GM18951 (cell line): ENCODE results near the gene OR51I2.

Experiments
- POLR2A ChIP-seq: IDR thresholded peaks from 4 replicates; pipeline ENCODE4 v1.6.1; 2011; ENCODE audit warnings: mild to moderate bottlenecking; ENCODE audit not compliant: insufficient read length, insufficient read depth; ENCODE audit errors: extremely low read depth
- in situ Hi-C: fragments of 300-500 bp; cut with MboI; formaldehyde crosslinking; loops from one replicate; pipeline ENCODE4 v1.12.0; 2022; ENCODE audit warnings: low sequenced_read_pairs, mixed read lengths, inconsistent platforms; ENCODE audit not compliant: unreplicated experiment

The OR51I2 gene, protein sequence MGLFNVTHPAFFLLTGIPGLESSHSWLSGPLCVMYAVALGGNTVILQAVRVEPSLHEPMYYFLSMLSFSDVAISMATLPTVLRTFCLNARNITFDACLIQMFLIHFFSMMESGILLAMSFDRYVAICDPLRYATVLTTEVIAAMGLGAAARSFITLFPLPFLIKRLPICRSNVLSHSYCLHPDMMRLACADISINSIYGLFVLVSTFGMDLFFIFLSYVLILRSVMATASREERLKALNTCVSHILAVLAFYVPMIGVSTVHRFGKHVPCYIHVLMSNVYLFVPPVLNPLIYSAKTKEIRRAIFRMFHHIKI

DNA sequence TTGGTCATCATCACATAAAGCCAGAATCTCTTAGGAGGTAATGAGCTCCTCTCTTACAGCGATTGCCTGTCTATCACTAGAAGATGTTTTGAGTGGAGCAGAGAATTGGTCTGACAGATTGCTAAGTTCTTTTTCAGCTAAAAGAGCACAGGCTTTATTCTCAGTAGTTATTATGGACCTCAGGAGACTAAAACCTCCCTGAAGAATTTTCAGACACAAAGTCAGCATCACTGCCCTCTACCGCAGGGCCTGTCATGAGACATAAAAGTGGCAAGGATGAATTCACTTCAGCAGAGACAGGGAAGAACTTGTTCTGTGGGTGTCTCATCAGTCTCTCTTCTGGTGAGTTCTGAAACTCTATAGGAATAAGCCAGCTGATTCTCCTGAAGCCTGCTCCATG, at the start of gene OR51I2:
TSS of gene OR51I2 (plus strand) at position 301 of the 400 bp plus-strand sequence. CDS start 4,166 bp downstream, outside the sequence.
- no peak for TF ChIP-seq POLR2A
- in situ Hi-C loops, result no loop called here

DNA sequence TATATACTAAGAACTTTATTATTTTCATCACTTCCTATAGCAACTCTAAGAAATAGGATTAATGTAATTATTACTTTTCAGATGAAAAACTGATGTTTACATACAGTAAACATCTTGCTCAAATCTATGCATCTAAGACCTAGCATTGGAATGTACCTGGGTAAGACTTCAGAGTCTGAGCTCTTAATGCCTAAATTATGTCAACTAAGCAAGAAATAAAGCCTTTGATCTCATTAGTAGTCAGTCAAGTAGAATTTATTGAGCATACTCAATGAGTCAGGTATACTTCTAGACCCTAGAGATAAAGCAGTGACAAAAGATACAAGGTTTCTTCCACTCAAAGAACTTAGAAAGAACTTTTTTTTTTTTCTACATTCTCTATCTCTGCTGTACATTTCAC, 44.0 kb upstream of the OR51I2 start:
- in situ Hi-C loops, result no loop called here
- no peak for TF ChIP-seq POLR2A

- in situ Hi-C loops, result no loop called here
Measured at GRCh38 chr11:5420993-5421392, 28.1 kb upstream of the OR51I2 start.

DNA sequence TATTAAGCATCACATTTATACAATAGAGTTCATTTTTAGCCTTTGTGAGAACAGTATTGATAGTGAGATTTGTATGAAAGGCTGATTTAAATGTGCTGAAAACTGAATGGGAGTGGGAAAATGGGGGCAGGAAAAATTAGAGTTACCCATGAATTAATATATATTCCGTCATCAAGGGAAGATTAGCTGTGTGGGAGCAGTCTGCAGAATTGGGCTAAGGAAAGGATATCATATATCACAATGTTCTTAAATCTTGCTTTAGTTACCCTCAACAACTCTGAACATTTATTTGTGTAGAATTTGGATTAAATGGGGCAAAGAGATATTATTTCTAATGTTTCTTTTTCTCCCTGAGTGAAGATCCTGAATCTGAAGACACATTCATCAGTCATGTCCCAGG, 27.3 kb upstream of the OR51I2 start, which contains the start of gene OR51Q1:
TSS of gene OR51Q1 (plus strand) at position 301 of the 400 bp plus-strand sequence. CDS start at position 391, 90 bp downstream.
- in situ Hi-C loops, result no loop called here
- TF ChIP-seq POLR2A, result no peak

More at GRCh38 chr11:5420993-5421392, 28.1 kb upstream of the OR51I2 start:
- TF ChIP-seq POLR2A, result no peak

- in situ Hi-C loops, result no loop called here
- no peak for TF ChIP-seq POLR2A
Measured at GRCh38 chr11:5423131-5423530, 26.0 kb upstream of the OR51I2 start.

DNA sequence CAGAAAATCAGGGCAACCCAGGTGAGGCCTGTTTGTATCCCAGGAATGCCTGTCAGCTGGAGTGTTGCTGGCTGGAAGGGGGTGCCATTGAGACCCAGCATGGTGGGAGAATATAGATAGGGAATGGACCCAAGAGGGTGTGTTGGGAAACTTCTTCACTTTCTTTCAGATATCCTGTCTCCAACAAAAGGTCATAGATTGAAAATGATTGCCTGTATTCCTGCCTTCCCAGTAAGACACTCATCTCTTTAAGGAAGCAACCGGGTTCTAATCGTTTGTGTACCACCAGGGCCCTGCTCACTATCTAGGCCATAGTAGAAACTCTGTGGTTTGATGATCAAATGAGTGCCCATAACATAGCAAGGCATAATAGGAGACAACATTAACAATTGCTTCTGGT, 7.7 kb upstream of the OR51I2 start, which contains the start of gene OR51I1:
TSS of gene OR51I1 (minus strand) at position 101 of the 400 bp plus-strand sequence. CDS start at position 101, 0 bp downstream.
- TF ChIP-seq POLR2A, result no peak
- in situ Hi-C loops, result no loop called here

DNA sequence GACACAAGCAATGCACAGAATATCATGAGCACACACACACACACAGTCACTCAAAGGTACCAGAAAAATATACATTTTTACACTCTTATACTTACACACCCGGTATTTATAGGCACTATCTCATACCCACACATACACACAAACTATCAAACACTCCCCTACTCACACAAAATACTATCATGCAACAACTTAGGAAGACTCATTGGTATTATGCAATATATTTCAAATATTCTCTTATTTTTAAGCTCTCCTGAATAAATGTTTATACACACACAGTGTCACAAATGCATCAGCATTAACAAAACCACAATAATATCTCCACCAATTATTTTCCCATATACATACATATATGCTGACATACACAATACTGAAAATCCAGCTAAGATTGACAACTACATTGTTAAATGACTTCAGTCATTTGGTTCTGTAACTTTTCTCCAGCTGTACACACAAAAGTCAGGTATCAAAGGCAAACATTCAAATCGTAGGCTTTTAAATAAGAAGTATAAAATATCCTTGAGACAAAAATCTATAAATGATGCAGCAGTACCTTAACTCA, 5.2 kb upstream of the OR51I2 start:
- TF ChIP-seq POLR2A, result no peak
- in situ Hi-C loops, result no loop called here

GRCh38 chr11:5449432-5449831, 309 bp downstream of the OR51I2 start:
- in situ Hi-C loops, result no loop called here
- TF ChIP-seq POLR2A, result no peak

DNA sequence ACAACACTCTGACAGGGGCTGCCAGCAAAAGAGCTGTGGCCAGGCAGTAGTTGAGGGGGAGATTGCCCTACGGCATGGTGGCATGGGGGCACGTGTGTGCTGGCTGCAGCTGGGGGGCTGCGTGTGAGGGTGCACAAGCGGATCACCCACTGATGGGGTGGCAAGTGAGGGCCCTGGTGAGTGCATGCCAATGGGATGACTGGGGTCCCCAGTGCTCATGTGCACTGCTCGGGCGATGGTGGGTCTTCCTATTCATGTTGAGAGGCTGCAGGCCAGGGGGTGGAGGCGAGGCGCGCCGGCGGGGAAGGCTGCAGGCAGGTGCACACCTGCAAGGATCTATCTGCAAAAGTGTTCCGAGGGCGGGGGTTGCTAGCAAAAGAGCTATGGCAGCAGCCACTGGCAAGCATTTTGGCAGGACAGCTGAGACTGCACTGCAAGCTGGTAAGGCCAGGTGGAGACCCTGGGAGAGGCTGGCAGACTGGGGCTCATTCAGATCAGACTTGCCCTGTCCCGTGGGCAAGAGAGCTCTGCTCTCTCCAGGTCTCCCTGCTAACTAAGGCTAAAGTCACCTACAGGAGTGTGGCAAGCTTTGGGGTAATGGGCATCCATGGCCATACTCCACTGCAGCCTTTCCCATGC, 12.0 kb downstream of the OR51I2 start:
- TF ChIP-seq POLR2A, result no peak
- in situ Hi-C loops, result loop anchor here (25.0 kb wide), 1 partner anchor 351 kb away; the partner anchor contains the start of gene OR52N2

DNA sequence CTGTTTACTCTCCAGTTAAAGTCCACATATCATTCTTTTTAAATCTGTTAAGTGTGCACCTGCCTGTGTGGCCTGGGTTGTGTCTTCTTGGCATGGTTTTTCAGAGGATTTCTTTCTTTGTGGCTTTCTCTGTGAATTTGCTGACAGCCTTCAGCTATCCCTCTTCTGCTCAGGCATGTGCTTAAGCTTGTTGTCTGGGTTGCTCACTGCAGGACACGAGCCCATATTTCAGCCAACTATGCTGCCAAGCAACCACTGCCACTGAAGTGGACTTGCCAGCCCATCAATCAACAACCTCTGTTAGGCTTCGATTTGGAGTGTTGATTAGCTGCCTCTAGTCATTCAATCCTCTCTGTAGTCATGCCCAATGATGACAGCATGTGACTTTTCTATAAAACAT, 18.4 kb downstream of the OR51I2 start:
- in situ Hi-C loops, result loop anchor here (25.0 kb wide), 1 partner anchor 345 kb away; the partner anchor contains the start of gene OR52N2
- no peak for TF ChIP-seq POLR2A

DNA sequence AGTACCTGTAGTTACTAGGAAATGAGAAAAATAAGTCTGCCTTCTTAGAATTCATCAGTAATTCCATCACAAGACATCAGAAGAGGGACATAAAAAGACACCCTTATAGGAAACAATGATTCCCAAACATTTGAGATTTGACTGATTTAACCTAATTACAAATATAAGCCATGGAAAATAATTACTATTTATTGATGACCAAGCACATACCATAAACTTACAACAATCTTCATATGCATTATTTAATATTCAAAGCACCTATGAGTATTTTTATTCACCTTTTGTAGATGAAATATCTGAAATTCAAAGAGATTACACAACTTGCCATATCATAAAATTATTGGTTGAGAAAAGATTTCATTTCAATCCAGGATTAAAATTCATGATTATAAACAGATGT, 24.8 kb downstream of the OR51I2 start:
- in situ Hi-C loops, result loop anchor here (25.0 kb wide), 1 partner anchor 338 kb away; the partner anchor contains the start of gene OR52N2
- no peak for TF ChIP-seq POLR2A

- in situ Hi-C loops, result no loop called here
- TF ChIP-seq POLR2A, result no peak
Measured at GRCh38 chr11:5476186-5476819, 27.2 kb downstream of the OR51I2 start.

GRCh38 chr11:5486003-5486402, 36.9 kb downstream of the OR51I2 start:
- in situ Hi-C loops, result no loop called here
- TF ChIP-seq POLR2A, result no peak

GRCh38 chr11:5486421-5486820, 37.3 kb downstream of the OR51I2 start:
- in situ Hi-C loops, result no loop called here
- TF ChIP-seq POLR2A, result no peak
